ENCODE measurements around the gene HDGF. TPM values are rescaled to one million over a fixed set of nuclear protein-coding genes. Genes with fewer than 3 reads are reported as not detected.
A peak's percentile ranks its signal among the peaks of the same experiment; 100 is the strongest.

HDGF gene
- total and polyA plus RNA-seq, 9 of the 15 experiments (the other 6 are each of a cell fraction or from before 2014, with no cell fraction given) = 38.8 to 601 (median 400) TPM

GRCh38 chr1:156721535-156721934 lies 29.9 kb downstream of the HDGF start:
- POLR2A ChIA-PET = interaction anchor here (0.6 to 1.9 kb wide), 5 partner anchors 9 to 32 kb away, joined by 3 to 7 read pairs (median 4); no protein-coding TSS in a partner anchor
- H3K27ac ChIP-seq (ENCODE audit: extremely low read depth, low read depth, low read length) = no peak overlapping the region
- no peak overlapping the region for H3K4me2 ChIP-seq (ENCODE audit: insufficient read depth, low read length)
- no peak overlapping the region for H2AFZ ChIP-seq (ENCODE audit: low read depth, low read length)
- FAIRE-seq (no peak), DNase-seq (ENCODE audit: extremely low read depth in 1 of 4, low spot score in 3 of 4) (no peak), ATAC-seq (no peak)
- H3K4me3 ChIP-seq = no peak overlapping the region
- in situ Hi-C loops (cut with MboI) (no loop called here), intact Hi-C loops (cut with micrococcal nuclease) (no loop called here)
- H3K79me2 ChIP-seq (ENCODE audit: control insufficient read depth, insufficient read depth, low read length) = peaks cover 43% of the 10 kb centered on the region
- H4K20me1 ChIP-seq (replicated peaks; ENCODE audit: control insufficient read depth, insufficient read depth, low read length) = peaks cover 22% of the 10 kb centered on the region; the same call in 1 of the 2 replicates
- no TSS peak for BruUV-seq (replicated peaks)
- no peak overlapping the region for H3K9ac ChIP-seq (ENCODE audit: insufficient read depth in 1 of 2, low read depth in 2 of 2, low read length in 2 of 2)
- no peak for TF ChIP-seq PHTF2 (CRISPR knock-in tag; IDR thresholded peaks at IDR 0.05)
- TF ChIP-seq ZNF121 (CRISPR knock-in tag; conservative IDR thresholded peaks at IDR 0.05) = no peak
- peaks cover 65% of the 10 kb centered on the region for H3K36me3 ChIP-seq (ENCODE audit: control insufficient read depth, insufficient read depth, low read length)
- CTCF ChIA-PET (ENCODE audit: low intra/inter-chr PET ratio) = interaction anchor here (0.7 kb wide), 2 partner anchors 32 to 333 kb away, joined by 3 to 4 read pairs; no protein-coding TSS in a partner anchor
- H3K4me1 ChIP-seq (replicated peaks in 1 of 2; ENCODE audit: control insufficient read depth in 2 of 2, insufficient read depth in 2 of 2, low read length in 2 of 2) = peaks cover 5 to 10% of the 10 kb centered on the region in 2 experiments; a peak in 2 of 5 replicates
- H3K27me3 ChIP-seq (ENCODE audit: control insufficient read depth in 2 of 2, insufficient read depth in 2 of 2, low read length in 2 of 2) = no peaks in the 10 kb centered on the region
- 96% methylated on average over 4 of the region's 4 CpGs for WGBS (ENCODE audit: insufficient coverage, low coverage, missing lambda C conversion rate)
- no peaks in the 10 kb centered on the region for H3K9me1 ChIP-seq (ENCODE audit: control insufficient read depth, insufficient read depth, low read length)
- H3K9me3 ChIP-seq (replicated peaks; ENCODE audit: control insufficient read depth, insufficient read depth, low read depth, low read length) = no peaks in the 10 kb centered on the region

DNA sequence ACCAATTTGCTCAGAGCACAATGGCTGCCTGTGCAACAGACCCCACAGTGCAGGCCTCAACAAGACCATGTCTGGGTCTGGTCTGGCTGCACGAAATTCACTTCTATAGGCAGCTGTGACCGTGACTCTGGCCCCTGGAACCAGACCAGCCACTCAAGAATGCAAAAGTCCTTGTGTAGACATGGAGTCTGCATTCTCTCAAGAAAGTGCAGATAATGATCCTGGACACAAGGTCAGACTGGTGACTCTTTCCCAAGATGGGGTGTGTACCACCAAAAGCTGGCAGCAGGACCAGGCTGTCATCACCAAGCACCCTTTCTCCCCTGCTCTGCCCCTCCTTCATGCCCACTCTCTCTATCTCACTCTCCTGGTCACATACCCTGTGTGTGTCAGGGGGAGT lies 30.3 kb downstream of the HDGF start:
- CTCF ChIA-PET (ENCODE audit: low intra/inter-chr PET ratio) = interaction anchor here (0.7 kb wide), 1 partner anchor 32 kb away, joined by 3 read pairs; no protein-coding TSS in a partner anchor
- peaks cover 39% of the 10 kb centered on the region for H3K79me2 ChIP-seq (ENCODE audit: control insufficient read depth, insufficient read depth, low read length)
- H3K27me3 ChIP-seq (ENCODE audit: control insufficient read depth in 2 of 2, insufficient read depth in 2 of 2, low read length in 2 of 2) = no peaks in the 10 kb centered on the region
- H3K9me3 ChIP-seq (replicated peaks; ENCODE audit: control insufficient read depth, insufficient read depth, low read depth, low read length) = no peaks in the 10 kb centered on the region
- H3K9me1 ChIP-seq (ENCODE audit: control insufficient read depth, insufficient read depth, low read length) = no peaks in the 10 kb centered on the region
- POLR2A ChIA-PET = interaction anchor here (0.5 to 1.4 kb wide), 7 partner anchors 9 to 79 kb away, joined by 3 to 6 read pairs (median 4); no protein-coding TSS in a partner anchor
- ATAC-seq (no peak), DNase-seq (ENCODE audit: extremely low read depth in 1 of 4, low spot score in 3 of 4) (no peak), FAIRE-seq (no peak)
- no peak overlapping the region for H2AFZ ChIP-seq (ENCODE audit: low read depth, low read length)
- intact Hi-C loops (cut with micrococcal nuclease) (no loop called here), in situ Hi-C loops (cut with MboI) (no loop called here)
- WGBS (ENCODE audit: insufficient coverage, low coverage, missing lambda C conversion rate) = 88% methylated on average over 2 of the region's 2 CpGs
- H3K4me3 ChIP-seq = no peak overlapping the region
- BruUV-seq (replicated peaks) = no TSS peak
- no peak overlapping the region for H3K4me2 ChIP-seq (ENCODE audit: insufficient read depth, low read length)
- H3K9ac ChIP-seq (ENCODE audit: insufficient read depth in 1 of 2, low read depth in 2 of 2, low read length in 2 of 2) = no peak overlapping the region
- H4K20me1 ChIP-seq (replicated peaks; ENCODE audit: control insufficient read depth, insufficient read depth, low read length) = peaks cover 18% of the 10 kb centered on the region; the same call in 1 of the 2 replicates
- TF ChIP-seq ZNF277 (CRISPR knock-in tag; IDR thresholded peaks at IDR 0.05; ENCODE audit: borderline replicate concordance) (no peak), POLR2AphosphoS2 (IDR thresholded peaks at IDR 0.05; ENCODE audit: low read length) (0 out of 2 replicates have a peak, but pooled peaks have one; percentile 10), POLR2A (conservative IDR thresholded peaks at IDR 0.05) (0 out of 2 replicates have a peak, but pooled peaks have one; percentile 15)
- H3K4me1 ChIP-seq (replicated peaks in 1 of 2; ENCODE audit: control insufficient read depth in 2 of 2, insufficient read depth in 2 of 2, low read length in 2 of 2) = peaks cover 5 to 10% of the 10 kb centered on the region in 2 experiments; a peak in 2 of 5 replicates
- H3K27ac ChIP-seq (ENCODE audit: extremely low read depth, low read depth, low read length) = no peak overlapping the region
- H3K36me3 ChIP-seq (ENCODE audit: control insufficient read depth, insufficient read depth, low read length) = peaks cover 61% of the 10 kb centered on the region

Measured in K562 (cell line).